Esophagus muscularis mucosa (tissue), 4 donors: ENCODE results near the gene IGF2. TPM values are rescaled to one million over a fixed set of nuclear protein-coding genes. Genes with fewer than 3 reads are reported as not detected.

Experiments
- DNase-seq: peaks from one replicate; pipeline ENCODE4 v3.0.0-alpha.2; 2017; ENCODE audit errors: extremely low spot score
- H3K27ac ChIP-seq, 4 donors: fragments of 200-600 bp; sonication (generic); replicated peaks in 1 of 4; 1 replicate in 3 of 4; 2 replicates in 1 of 4; pipeline ENCODE4 v1.5.1; 2016 to 2019; ENCODE audit warnings: mild to moderate bottlenecking in 1 of 4
- H3K27me3 ChIP-seq, 4 donors: fragments of 200-600 bp; sonication (generic); one replicate each; pipeline versions ENCODE4 v1.5.1 to v1.6.0; 2016 to 2019
- H3K36me3 ChIP-seq, 4 donors: fragments of 200-600 bp; sonication (generic); one replicate each; pipeline ENCODE4 v1.5.1; 2016 to 2019
- H3K4me1 ChIP-seq, 4 donors: fragments of 200-600 bp; sonication (generic); one replicate each; pipeline ENCODE4 v1.5.1; 2016 to 2019
- H3K4me3 ChIP-seq, 4 donors: fragments of 200-600 bp; sonication (generic); 1 replicate in 2 of 4; 2 replicates in 2 of 4; pipeline ENCODE4 v1.5.1; 2016 to 2019; ENCODE audit warnings: mild to moderate bottlenecking in 4 of 4, moderate library complexity in 1 of 4
- H3K9me3 ChIP-seq, 4 donors: fragments of 200-600 bp; sonication (generic); 1 replicate in 3 of 4; 2 replicates in 1 of 4; pipeline ENCODE4 v1.5.1; 2016 to 2019
- EP300 ChIP-seq: sonication (generic); formaldehyde crosslinking; IDR thresholded peaks from one replicate; pipeline ENCODE4 v1.6.1; 2017; ENCODE audit warnings: antibody characterized with exemption
- POLR2A ChIP-seq: fragments of 450-650 bp; IDR thresholded peaks from one replicate; pipeline ENCODE4 v1.6.1; 2017; ENCODE audit warnings: antibody characterized with exemption, moderate library complexity, mild to moderate bottlenecking, low read depth
- POLR2AphosphoS5 ChIP-seq, 2 donors: sonication (generic); formaldehyde crosslinking; IDR thresholded peaks; one replicate each; pipeline ENCODE4 v1.6.1; 2017; ENCODE audit warnings: antibody characterized with exemption in 2 of 2
- WGBS: methylation state at CpG from one replicate; pipeline ENCODE4 v1.1.5; 2018; 5-methylcytosine and 5-hydroxymethylcytosine counted together
- intact Hi-C: fragments of 100-400 bp; cut with DNase I; formaldehyde crosslinking; loops from one replicate; pipeline ENCODE4 v1.15.1; 2023
- total RNA-seq, 4 donors: library from RNA; depleted of rRNA; stranded (reverse); fragments of >200 nt; gene quantifications; one replicate each; pipeline versions ENCODE4 v1.1.0 to v1.2.1, GENCODE V29; 2016
- TF ChIP-seq, protein P1 (sequence below), 3 experiments: fragments of 200-600 bp in 2 of 3; fragments of 450-650 bp in 1 of 3; sonication (generic) in 2 of 3; IDR thresholded peaks; one replicate each; pipeline ENCODE4 v1.5.1; 2017 to 2019; ENCODE audit warnings: antibody characterized with exemption in 3 of 3, mild to moderate bottlenecking in 2 of 3, moderate library complexity in 1 of 3

IGF2 gene
- total RNA-seq, 4 donors from 2014 or later = 25.5 to 59.6 (median 33.0) TPM

DNA sequence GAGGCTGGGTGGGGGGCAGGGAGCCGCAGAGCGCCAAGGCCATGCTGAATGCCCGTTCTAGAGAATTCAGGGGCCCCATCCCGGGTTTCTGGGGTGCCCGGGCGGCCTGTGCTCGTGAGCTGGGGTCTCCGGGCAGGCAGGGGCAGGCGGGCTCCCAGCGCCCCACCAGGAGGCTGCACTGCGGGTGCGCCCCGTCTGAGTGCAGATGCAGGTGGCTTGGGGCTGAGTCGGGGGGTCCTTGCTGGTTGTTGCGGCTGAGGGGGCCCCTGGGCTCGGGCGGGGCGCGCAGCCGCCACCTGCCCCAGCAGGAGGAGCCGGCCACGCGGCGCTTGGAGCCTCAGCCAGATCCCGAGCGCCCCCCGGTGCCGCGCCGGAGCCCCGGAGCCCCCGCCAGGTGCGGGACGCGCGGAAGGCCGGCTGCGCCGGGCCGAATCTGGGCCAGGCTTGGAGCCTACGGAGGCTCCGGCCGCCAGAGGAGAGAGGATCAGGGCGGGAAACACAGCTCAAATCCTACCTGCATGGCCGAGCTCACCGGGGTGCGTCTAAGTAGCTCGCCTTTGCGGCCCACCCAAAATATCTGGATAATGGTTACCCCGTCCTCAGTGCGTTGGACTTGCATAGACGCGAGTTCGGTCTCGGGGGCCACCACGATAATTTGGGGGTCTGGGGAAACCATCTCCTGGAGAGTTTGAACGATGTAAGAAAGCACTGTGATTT, 590 bp upstream of the IGF2 start:
- peak overlapping the region; percentile 24 to 47 (median 26) for H3K4me3 ChIP-seq
- H3K27ac ChIP-seq = no peak overlapping the region
- intact Hi-C loops = no loop called here
- peaks cover 5 to 100% (median 56%) of the 10 kb centered on the region in 4 donors for H3K27me3 ChIP-seq
- H3K36me3 ChIP-seq = no peaks in the 10 kb centered on the region
- no CpG with 5 or more reads among the region's 57 CpGs for WGBS
- DNase-seq = no peak
- no peaks in the 10 kb centered on the region for H3K9me3 ChIP-seq
- TF ChIP-seq POLR2A (no peak), POLR2AphosphoS5 (IDR thresholded peaks at IDR 0.05) (no peak), EP300 (no peak)
- TF ChIP-seq, protein P1, sequence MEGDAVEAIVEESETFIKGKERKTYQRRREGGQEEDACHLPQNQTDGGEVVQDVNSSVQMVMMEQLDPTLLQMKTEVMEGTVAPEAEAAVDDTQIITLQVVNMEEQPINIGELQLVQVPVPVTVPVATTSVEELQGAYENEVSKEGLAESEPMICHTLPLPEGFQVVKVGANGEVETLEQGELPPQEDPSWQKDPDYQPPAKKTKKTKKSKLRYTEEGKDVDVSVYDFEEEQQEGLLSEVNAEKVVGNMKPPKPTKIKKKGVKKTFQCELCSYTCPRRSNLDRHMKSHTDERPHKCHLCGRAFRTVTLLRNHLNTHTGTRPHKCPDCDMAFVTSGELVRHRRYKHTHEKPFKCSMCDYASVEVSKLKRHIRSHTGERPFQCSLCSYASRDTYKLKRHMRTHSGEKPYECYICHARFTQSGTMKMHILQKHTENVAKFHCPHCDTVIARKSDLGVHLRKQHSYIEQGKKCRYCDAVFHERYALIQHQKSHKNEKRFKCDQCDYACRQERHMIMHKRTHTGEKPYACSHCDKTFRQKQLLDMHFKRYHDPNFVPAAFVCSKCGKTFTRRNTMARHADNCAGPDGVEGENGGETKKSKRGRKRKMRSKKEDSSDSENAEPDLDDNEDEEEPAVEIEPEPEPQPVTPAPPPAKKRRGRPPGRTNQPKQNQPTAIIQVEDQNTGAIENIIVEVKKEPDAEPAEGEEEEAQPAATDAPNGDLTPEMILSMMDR (IDR thresholded peaks at IDR 0.05) = no peak
- H3K4me1 ChIP-seq = peaks cover 18 to 57% (median 54%) of the 10 kb centered on the region in 4 donors

DNA sequence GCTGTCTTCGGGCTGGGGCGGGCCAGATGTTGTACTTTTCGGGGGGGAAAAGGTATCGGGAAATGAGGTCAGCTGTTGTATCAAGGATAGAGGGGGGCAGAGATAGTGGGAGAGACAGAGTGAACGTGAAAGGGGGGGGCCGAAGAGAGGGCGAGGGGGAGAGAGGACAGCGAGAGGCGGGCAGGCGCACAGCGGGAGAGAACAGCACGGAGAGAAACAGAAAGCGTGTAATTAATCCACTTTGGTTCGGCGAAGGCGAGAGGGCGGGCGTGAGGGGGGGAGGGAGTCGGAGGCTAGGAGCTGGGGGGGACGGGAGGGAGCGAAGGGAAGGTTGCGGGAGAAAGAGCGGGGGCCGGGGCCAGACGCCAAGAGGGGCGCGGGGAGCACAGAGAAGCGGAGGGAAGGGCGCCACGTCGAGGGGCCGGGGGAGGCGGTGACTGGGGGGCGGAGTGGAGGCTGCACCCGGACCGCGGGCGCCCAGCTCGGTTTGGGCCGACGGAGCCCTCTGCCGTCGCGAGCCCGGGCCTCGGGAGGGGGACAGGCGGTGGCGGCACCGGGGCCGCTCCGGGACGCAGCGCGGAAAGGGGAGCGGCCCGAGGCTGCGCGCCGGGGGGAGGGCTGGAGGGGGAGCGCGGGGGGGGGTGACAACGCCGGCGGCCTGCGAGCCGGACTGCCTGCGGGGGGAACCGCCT, 612 bp downstream of the IGF2 start:
- H3K27me3 ChIP-seq = peaks cover 5 to 100% (median 45%) of the 10 kb centered on the region in 4 donors
- 1% methylated on average over 44 of the region's 68 CpGs for WGBS
- peak overlapping the region in 3 of 4 donors; percentile 19 to 36 (median 23) for H3K27ac ChIP-seq

DNA sequence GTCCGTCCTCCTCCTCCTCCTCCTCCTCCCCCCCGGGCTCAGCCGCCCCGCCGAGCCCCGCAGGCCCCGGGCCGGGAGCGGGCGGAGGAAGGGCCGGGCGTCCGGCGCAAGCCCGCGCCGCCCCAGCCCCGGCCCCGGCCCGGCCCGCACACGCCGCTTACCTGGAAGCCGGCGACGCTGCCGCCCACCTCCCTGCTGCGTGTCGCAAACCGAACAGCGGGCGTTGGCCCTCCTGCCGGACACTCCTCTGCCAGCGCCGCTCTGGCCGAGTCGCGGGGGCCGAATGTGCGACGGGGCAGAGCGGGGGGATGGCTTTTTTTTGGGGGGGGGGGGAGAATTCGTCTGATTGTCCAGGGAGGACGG, 1.1 kb downstream of the IGF2 start:
- Histone ChIP-seq H3K4me3 (peak overlapping the region; percentile 46 to 57 (median 48)), H3K4me1 (peaks cover 9 to 48% (median 42%) of the 10 kb centered on the region in 4 donors), H3K27me3 (peaks cover 5 to 100% (median 42%) of the 10 kb centered on the region in 4 donors), H3K27ac (peak overlapping the region in 1 of 4 donors; percentile 44), H3K9me3 (no peaks in the 10 kb centered on the region), H3K36me3 (peaks cover 0 to 3% (median 0%) of the 10 kb centered on the region in 4 donors)
- intact Hi-C loops = no loop called here
- DNase-seq = no peak
- WGBS = under 1% methylated on average over 16 of the region's 44 CpGs
- TF ChIP-seq, protein P1 (IDR thresholded peaks at IDR 0.05) = no peak
- TF ChIP-seq POLR2A (no peak), POLR2AphosphoS5 (IDR thresholded peaks at IDR 0.05) (no peak)

More for the DNA sequence above, 612 bp downstream of the IGF2 start:
- no peak for TF ChIP-seq POLR2A
- TF ChIP-seq EP300 = no peak
- no peak for TF ChIP-seq POLR2AphosphoS5 (IDR thresholded peaks at IDR 0.05)
- TF ChIP-seq, protein P1 (IDR thresholded peaks at IDR 0.05) = no peak
- no peak for DNase-seq
- intact Hi-C loops = no loop called here
- H3K4me3 ChIP-seq = peak overlapping the region; percentile 46 to 57 (median 48)
- peaks cover 9 to 48% (median 44%) of the 10 kb centered on the region in 4 donors for H3K4me1 ChIP-seq
- H3K9me3 ChIP-seq = no peaks in the 10 kb centered on the region
- no peaks in the 10 kb centered on the region for H3K36me3 ChIP-seq

DNA sequence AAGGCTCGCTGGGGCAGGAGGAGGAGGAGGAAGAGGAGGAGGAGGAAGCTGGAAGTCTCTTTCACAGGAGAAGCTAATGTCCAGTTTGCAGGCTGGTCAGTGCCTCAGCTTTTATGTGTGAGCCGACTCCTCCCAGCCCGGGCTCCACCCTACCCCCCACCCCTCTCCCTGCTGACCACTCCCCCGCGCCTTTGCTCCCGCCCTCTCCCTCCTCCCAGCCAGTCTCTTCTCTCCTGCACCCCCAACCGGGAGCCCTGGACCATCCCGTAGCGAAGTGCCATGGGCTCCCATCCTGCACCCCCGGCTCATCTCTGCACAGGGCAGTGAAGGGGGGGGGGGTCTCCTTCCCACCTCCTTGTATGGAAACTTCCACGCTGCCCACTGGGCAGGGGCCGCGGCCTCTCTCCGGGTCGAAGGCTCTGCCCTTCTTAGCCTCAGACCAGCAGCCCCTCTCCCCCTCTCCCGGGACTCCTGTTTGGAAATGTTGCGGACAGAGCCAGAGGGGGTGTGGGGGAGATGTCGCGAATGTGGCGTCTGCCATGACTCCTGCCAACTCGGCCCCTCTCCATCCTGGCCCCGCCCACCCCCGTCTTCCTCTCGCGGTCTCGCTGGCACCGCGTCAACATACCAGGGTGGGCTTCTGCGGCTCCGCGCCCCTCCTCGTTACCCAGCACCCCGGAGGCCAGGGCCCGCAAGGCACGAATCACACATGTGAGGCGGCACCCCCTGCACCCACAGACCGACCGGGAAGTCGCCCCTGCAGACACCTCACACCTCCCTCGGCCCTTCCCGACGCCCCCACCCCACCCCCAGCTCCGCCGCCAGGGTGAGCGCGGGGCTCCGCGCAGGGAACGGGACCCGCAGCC, 1.8 kb downstream of the IGF2 start:
- Histone ChIP-seq H3K27me3 (peaks cover 5 to 100% (median 38%) of the 10 kb centered on the region in 4 donors), H3K4me3 (peak overlapping the region; percentile 46 to 57 (median 48)), H3K36me3 (peaks cover 0 to 8% (median 0%) of the 10 kb centered on the region in 4 donors), H3K4me1 (peaks cover 9 to 48% (median 43%) of the 10 kb centered on the region in 4 donors), H3K9me3 (no peaks in the 10 kb centered on the region), H3K27ac (peak overlapping the region in 1 of 4 donors; percentile 44)
- DNase-seq = no peak
- intact Hi-C loops = no loop called here
- 2% methylated on average over 27 of the region's 50 CpGs for WGBS
- TF ChIP-seq EP300 = no peak
- TF ChIP-seq, protein P1 (IDR thresholded peaks at IDR 0.05) = no peak
- no peak for TF ChIP-seq POLR2AphosphoS5 (IDR thresholded peaks at IDR 0.05)
- TF ChIP-seq POLR2A = no peak
